LNCaP clone FGC (cell line): ENCODE data around the gene ICE1.

ENCODE experiments used
- DNase-seq: peaks from one replicate; pipeline ENCODE4 v3.0.0-alpha.2; 2011; ENCODE audit warnings: low read depth
- H3K4me3 ChIP-seq: 2 replicates; pipeline ENCODE4 v1.5.1; 2011; ENCODE audit warnings: mild to moderate bottlenecking, low read depth, low read length, control low read depth
- CTCF ChIP-seq: IDR thresholded peaks from 2 replicates; pipeline ENCODE4 v1.5.1; 2012; ENCODE audit warnings: mild to moderate bottlenecking; ENCODE audit not compliant: control insufficient read depth, insufficient read depth; ENCODE audit errors: extremely low read depth

ICE1 gene

GRCh38 chr5:5423586-5423985, 1.1 kb downstream of the ICE1 start:
- no peak for DNase-seq
- peak overlapping the region; percentile 93 for H3K4me3 ChIP-seq
- no peak for TF ChIP-seq CTCF

GRCh38 chr5:5424736-5425135, 2.3 kb downstream of the ICE1 start:
- TF ChIP-seq CTCF, result no peak
- no peak for DNase-seq
- H3K4me3 ChIP-seq, result no peak overlapping the region

GRCh38 chr5:5430136-5430535, 7.7 kb downstream of the ICE1 start:
- no peak overlapping the region for H3K4me3 ChIP-seq
- DNase-seq, result no peak
- TF ChIP-seq CTCF, result no peak

- TF ChIP-seq CTCF, result no peak
- no peak overlapping the region for H3K4me3 ChIP-seq
- no peak for DNase-seq
These were observed 9.7 kb downstream of the ICE1 start for GRCh38 chr5:5432020-5432707.

- DNase-seq, result no peak
- H3K4me3 ChIP-seq, result no peak overlapping the region
- TF ChIP-seq CTCF, result no peak
These were observed 13.8 kb downstream of the ICE1 start for GRCh38 chr5:5436203-5436760.

- H3K4me3 ChIP-seq, result no peak overlapping the region
- TF ChIP-seq CTCF, result no peak
- DNase-seq, result no peak
These were observed 15.0 kb downstream of the ICE1 start for GRCh38 chr5:5437227-5438172.
